ENCODE results near the gene GCK.
A peak's percentile ranks its signal among the peaks of the same experiment; 100 is the strongest.
"Not testable (repeated sequence)": the region's sequence is repeated elsewhere in the genome, so short reads cannot be mapped to it uniquely, and the experiment has no call there.

GCK gene

GRCh38 chr7:44210107-44210506 lies 20.9 kb upstream of the GCK start:
- peaks cover 80% of the 10 kb centered on the region for H3K36me3 ChIP-seq (replicated peaks)
- no peaks in the 10 kb centered on the region for H3K27me3 ChIP-seq (replicated peaks)
- in situ Hi-C loops (cut with HindIII; ENCODE audit: low pct_ligation_motif_present, low sequenced_read_pairs) = no loop called here
- no peak for TF ChIP-seq CTCF (IDR thresholded peaks at IDR 0.05; ENCODE audit: low read depth, low read length, missing control alignments)
- no peak for DNase-seq
- no peak overlapping the region for H3K27ac ChIP-seq
- H3K4me3 ChIP-seq (ENCODE audit: low read depth, low read length) = no peak overlapping the region

- Histone ChIP-seq H3K4me3 (ENCODE audit: low read depth, low read length) (no peak overlapping the region), H3K27ac (no peak overlapping the region), H3K36me3 (replicated peaks) (peaks cover 80% of the 10 kb centered on the region), H3K27me3 (replicated peaks) (no peaks in the 10 kb centered on the region)
- DNase-seq = no peak
- TF ChIP-seq CTCF (IDR thresholded peaks at IDR 0.05; ENCODE audit: low read depth, low read length, missing control alignments) = no peak
- in situ Hi-C loops (cut with HindIII; ENCODE audit: low pct_ligation_motif_present, low sequenced_read_pairs) = no loop called here
These were observed 18.8 kb upstream of the GCK start for GRCh38 chr7:44208085-44208484.

- H3K36me3 ChIP-seq (replicated peaks) = peaks cover 65% of the 10 kb centered on the region
- no peak for DNase-seq
- in situ Hi-C loops (cut with HindIII; ENCODE audit: low pct_ligation_motif_present, low sequenced_read_pairs) = no loop called here
These were observed 16.8 kb upstream of the GCK start for GRCh38 chr7:44206008-44206407.

GRCh38 chr7:44201813-44202212 lies 12.6 kb upstream of the GCK start:
- in situ Hi-C loops (cut with HindIII; ENCODE audit: low pct_ligation_motif_present, low sequenced_read_pairs) = no loop called here
- DNase-seq = peak; percentile 9
- TF ChIP-seq CTCF (IDR thresholded peaks at IDR 0.05; ENCODE audit: low read depth, low read length, missing control alignments) = no peak
- Histone ChIP-seq H3K27me3 (replicated peaks) (no peaks in the 10 kb centered on the region), H3K36me3 (replicated peaks) (peaks cover 30% of the 10 kb centered on the region), H3K4me3 (ENCODE audit: low read depth, low read length) (peak overlapping the region; percentile 99), H3K27ac (no peak overlapping the region)

More at GRCh38 chr7:44206008-44206407, 16.8 kb upstream of the GCK start:
- Histone ChIP-seq H3K4me3 (ENCODE audit: low read depth, low read length) (no peak overlapping the region), H3K27me3 (replicated peaks) (no peaks in the 10 kb centered on the region), H3K27ac (no peak overlapping the region)
- TF ChIP-seq CTCF (IDR thresholded peaks at IDR 0.05; ENCODE audit: low read depth, low read length, missing control alignments) = no peak

- peak; percentile 92 for DNase-seq
- H3K27ac ChIP-seq = peak within 1 kb of the TSS; percentile 41
- peaks cover 22% of the 10 kb centered on the region for H3K36me3 ChIP-seq (replicated peaks)
- H3K4me3 ChIP-seq (ENCODE audit: low read depth, low read length) = peak within 1 kb of the TSS; percentile 99
- TF ChIP-seq CTCF (IDR thresholded peaks at IDR 0.05; ENCODE audit: low read depth, low read length, missing control alignments) = peak; percentile 54
- in situ Hi-C loops (cut with HindIII; ENCODE audit: low pct_ligation_motif_present, low sequenced_read_pairs) = no loop called here
- H3K27me3 ChIP-seq (replicated peaks) = no peaks in the 10 kb centered on the region
These were observed 11.6 kb upstream of the GCK start, which contains the start of gene YKT6 for GRCh38 chr7:44200699-44201461. YKT6 (plus strand) TSS chr7:44200978; CDS start chr7:44201136, 158 bp downstream.

- DNase-seq; in situ Hi-C loops (cut with HindIII; ENCODE audit: low pct_ligation_motif_present, low sequenced_read_pairs): not testable (repeated sequence)
These were observed 10.9 kb upstream of the GCK start for GRCh38 chr7:44200163-44200562.

More at GRCh38 chr7:44200163-44200562, 10.9 kb upstream of the GCK start:
- H3K27me3 ChIP-seq (replicated peaks); H3K27ac ChIP-seq; H3K4me3 ChIP-seq (ENCODE audit: low read depth, low read length): not testable (repeated sequence)
- H3K36me3 ChIP-seq (replicated peaks) = peaks cover 16% of the 10 kb centered on the region

Data from brain microvascular endothelial cell (primary cell).